ENCODE data around the gene FBXL13.
"Not testable (repeated sequence)": the region's sequence is repeated elsewhere in the genome, so short reads cannot be mapped to it uniquely, and the experiment has no call there.

FBXL13 gene

GRCh38 chr7:102979670-102980069 is 94.9 kb downstream of the FBXL13 start:
- DNase-seq = no peak

GRCh38 chr7:102978284-102978683 is 96.3 kb downstream of the FBXL13 start:
- DNase-seq = peak; percentile 77

- DNase-seq = not testable (repeated sequence)
These were observed 97.0 kb downstream of the FBXL13 start for GRCh38 chr7:102977586-102977985.

- no peak for DNase-seq
These were observed 98.1 kb downstream of the FBXL13 start for GRCh38 chr7:102976493-102976892.

GRCh38 chr7:102975854-102976253 is 98.7 kb downstream of the FBXL13 start:
- no peak for DNase-seq

GRCh38 chr7:102974366-102975236 is 100.0 kb downstream of the FBXL13 start:
- DNase-seq = no peak

GRCh38 chr7:102973096-102973802 is 101.3 kb downstream of the FBXL13 start:
- DNase-seq = no peak

- peak; percentile 35 for DNase-seq
These were observed 106.8 kb downstream of the FBXL13 start for GRCh38 chr7:102967798-102968197.

GRCh38 chr7:102966465-102966864 is 108.1 kb downstream of the FBXL13 start:
- DNase-seq = no peak

GRCh38 chr7:102961993-102962392 is 112.6 kb downstream of the FBXL13 start:
- DNase-seq = not testable (repeated sequence)

GRCh38 chr7:102958004-102958403 is 116.6 kb downstream of the FBXL13 start:
- not testable (repeated sequence) for DNase-seq

- DNase-seq = not testable (repeated sequence)
These were observed 120.2 kb downstream of the FBXL13 start for GRCh38 chr7:102954359-102954758.

- no peak for DNase-seq
These were observed 121.2 kb downstream of the FBXL13 start for GRCh38 chr7:102953406-102953805.

GRCh38 chr7:102951839-102952238 is 122.8 kb downstream of the FBXL13 start:
- DNase-seq = no peak

GRCh38 chr7:102944241-102944640 is 130.4 kb downstream of the FBXL13 start:
- DNase-seq = no peak

GRCh38 chr7:102943423-102944169 is 131.0 kb downstream of the FBXL13 start:
- no peak for DNase-seq

GRCh38 chr7:102942868-102943267 is 131.7 kb downstream of the FBXL13 start:
- DNase-seq = no peak

GRCh38 chr7:102942181-102942866 is 132.3 kb downstream of the FBXL13 start:
- DNase-seq = no peak

- no peak for DNase-seq
These were observed 135.9 kb downstream of the FBXL13 start for GRCh38 chr7:102938679-102939078.

GRCh38 chr7:102935450-102936115 is 139.0 kb downstream of the FBXL13 start:
- DNase-seq = no peak

- DNase-seq = no peak
These were observed 139.9 kb downstream of the FBXL13 start for GRCh38 chr7:102934701-102935100.

- DNase-seq = no peak
These were observed 140.4 kb downstream of the FBXL13 start for GRCh38 chr7:102934239-102934638.
